Stimulated activated CD8-positive, alpha-beta memory T cell treated with anti-CD3 and anti-CD28 coated beads, Interleukin-4, amount 100 ng/mL, for 4 hours (primary cell): Measurements from ENCODE around the gene UBE2G2.
A peak's percentile ranks its signal among the peaks of the same experiment; 100 is the strongest.
"Not testable (repeated sequence)": the region's sequence is repeated elsewhere in the genome, so short reads cannot be mapped to it uniquely, and the experiment has no call there.

ENCODE experiments used
- DNase-seq, 2 donors: peaks; one replicate each; pipeline ENCODE4 v3.0.0-alpha.2; 2020; ENCODE audit warnings: low read depth in 2 of 2, low spot score in 1 of 2

UBE2G2 gene

DNA sequence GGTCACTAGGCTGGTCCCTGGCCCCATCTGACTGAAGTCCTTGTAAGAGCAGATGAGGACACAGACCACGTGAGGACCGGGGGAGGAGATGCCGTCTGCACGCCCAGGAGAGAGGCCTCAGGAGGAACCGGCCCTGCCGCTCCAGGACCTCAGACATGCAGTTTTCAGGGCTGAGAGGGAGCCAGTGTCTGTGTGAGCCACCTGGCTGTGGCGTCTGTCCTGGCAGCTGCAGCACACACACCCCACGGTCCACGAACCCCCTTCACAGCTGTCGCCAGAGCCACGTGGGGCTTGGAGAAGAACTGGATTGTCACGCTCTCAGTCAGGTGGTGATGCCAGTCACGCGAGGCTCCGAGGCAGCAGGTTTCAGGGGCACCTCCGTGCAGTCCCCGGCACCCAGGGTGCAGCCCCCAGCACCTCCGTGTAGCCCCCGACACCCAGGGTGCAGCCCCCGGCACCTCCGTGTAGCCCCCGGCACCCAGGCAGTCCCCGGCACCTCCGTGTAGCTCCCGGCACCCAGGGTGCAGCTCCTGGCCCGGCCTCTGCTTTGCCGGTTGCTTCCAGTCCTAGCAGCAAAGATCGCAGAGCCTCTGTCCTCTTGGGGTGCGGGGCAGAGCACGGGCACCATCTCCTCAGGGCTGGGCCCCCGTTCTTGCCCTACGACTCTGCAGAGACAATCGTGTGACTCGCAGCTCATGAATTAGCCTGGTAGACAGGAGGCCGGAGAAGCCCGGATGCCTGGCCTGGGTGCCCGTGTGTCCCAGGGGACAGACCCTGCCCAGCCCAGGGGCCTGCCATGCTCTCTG, 35.2 kb upstream of the UBE2G2 start:
- DNase-seq: no peak

DNA sequence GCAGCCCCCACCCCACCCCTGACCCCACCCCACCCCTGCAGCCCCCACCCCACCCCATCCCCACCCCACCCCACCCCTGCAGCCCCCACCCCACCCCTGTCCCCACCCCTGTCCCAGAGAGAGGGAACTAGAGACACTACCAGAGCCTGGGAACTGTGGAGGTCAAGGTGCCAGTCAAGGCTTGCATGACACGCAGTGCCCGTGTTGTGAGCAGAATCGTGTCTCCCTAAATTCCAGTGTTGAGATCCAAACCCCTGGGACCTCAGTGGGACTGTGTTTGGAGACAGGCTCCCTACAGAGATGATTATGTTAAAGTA, 34.7 kb upstream of the UBE2G2 start:
- DNase-seq: no peak

DNA sequence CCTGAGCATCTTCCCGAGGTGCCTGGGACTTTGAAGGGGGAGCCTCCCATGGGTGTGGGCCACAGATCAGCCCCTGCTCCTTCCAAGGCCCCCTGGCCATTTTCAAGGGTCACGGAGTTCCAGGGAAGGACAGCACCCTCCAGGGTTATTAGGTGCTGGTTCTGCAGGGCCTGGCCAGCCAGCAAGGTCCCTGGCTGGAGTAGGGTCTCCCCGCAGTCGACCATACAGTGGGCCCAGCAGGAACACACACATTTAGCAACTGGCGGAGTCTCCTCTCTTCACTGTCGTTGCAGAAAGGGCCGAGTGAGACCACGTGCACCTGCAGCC, 34.0 kb upstream of the UBE2G2 start:
- no peak for DNase-seq

DNA sequence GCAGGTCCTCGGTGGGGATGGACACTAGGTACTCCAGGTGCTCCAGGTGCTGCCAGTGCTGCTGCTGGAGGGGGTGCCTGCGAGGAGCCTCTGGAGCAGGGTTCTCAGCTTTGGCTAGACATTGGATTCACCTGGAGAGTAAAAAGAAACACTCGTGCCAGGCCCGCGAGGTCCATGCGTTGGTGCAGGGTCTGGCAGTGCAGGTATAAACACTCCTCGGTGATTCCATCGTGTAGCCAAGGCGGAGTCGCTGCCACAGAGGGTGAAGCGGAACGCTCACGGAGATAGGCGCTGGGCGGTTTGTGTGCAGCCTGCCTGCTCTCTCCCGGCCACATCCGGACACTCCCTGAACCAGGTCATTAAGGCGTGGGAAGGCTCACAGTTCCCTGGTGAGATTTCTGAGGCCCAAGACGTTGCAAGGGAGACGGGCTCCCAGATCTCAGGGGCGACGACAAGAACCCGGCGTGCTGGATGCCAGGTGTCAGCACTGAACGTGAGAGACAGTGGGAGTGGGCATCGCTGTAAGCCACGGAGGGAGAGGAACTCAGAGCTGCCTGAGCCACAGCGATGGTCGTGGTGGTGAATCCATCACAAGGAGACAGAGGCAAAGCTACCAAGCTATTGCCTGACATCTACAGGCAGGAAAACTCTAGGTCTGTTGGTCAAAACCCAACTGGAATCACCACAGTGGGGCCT, 33.5 kb upstream of the UBE2G2 start:
- DNase-seq: no peak

DNA sequence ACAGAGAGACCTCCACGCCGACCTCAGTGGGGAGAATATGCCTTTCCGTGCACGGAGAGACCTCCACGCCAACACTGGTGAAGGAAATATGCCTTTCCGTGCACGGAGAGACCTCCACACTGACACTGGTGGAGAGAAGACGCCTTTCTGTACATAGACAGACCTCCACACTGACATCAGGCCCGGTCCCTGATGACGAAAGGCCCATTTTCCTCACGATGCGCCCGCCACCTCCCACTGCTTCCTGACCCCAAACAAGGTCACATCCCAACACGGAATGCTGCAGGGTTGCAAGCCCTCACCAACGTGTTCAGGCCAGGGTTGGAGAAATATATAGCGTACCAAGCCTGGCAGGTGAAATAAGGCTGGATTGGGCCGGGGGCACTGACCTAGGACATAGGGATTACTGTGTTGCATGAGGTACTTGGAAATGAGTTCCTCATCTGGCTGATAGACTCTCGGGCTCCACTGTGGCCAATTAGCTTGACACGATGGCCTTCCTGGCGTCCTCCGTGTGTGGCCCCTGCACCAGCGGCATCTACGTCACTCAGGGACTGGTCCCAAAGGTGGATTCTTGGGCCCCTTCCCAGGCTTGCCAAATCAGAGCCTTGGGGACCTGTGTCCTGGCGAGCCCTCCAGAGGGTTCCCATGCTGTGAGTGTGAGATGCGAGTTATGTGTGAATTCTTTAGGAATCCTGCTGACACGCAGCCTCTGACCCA, 32.8 kb upstream of the UBE2G2 start:
- DNase-seq: no peak

DNA sequence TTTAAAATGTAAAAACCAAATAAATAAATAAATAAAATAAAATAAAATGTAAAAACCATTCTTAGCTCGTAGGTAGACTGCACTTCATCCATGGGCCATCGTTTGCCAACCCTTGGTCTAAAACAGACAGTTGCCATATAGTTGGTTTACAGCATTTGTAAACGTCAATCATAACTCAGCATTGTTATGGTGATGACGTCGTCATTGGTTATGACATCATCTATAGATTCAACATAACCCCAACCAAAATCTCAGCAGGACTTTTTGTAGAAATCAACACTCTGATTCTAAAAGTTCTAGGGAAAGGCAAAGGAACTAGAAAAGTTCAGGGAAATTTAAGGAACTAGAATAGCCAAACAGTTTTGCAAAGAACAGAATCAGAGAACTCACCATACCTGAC, 32.0 kb upstream of the UBE2G2 start:
- no peak for DNase-seq

DNA sequence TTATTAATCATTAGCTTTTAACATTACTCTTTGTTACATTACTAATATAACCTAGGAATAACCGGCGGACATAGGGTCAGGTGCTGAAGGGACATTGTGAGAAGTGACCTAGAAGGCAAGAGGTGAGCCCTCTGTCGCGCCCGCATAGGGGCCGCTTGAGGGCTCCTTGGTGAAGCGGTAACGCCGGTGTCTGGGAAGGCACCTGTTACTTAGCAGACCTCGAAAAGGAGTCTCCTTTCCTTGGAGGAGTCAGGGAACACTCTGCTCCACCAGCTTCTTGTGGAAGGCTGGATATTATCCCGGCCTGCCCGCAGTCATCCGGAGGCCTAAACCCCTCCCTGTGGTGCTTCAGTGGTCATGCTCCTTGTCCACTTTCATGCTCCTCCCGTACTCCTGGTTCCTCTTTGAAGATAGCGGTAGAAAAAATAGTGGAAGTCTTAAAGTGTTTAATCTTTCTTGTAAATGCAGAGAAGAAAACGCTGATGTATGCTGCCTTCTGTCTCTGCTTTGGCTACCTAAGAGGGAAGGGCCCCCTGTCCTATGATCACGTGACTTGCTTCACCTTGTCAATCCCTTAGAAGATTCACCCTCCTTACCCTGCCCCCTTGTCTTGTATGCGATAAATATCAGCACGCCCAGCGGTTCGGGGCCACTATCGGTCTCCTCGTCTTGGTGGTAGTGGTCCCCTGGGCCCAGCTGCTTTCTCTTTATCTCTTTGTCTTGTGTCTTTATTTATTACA, 31.1 kb upstream of the UBE2G2 start:
- not testable (repeated sequence) for DNase-seq

DNA sequence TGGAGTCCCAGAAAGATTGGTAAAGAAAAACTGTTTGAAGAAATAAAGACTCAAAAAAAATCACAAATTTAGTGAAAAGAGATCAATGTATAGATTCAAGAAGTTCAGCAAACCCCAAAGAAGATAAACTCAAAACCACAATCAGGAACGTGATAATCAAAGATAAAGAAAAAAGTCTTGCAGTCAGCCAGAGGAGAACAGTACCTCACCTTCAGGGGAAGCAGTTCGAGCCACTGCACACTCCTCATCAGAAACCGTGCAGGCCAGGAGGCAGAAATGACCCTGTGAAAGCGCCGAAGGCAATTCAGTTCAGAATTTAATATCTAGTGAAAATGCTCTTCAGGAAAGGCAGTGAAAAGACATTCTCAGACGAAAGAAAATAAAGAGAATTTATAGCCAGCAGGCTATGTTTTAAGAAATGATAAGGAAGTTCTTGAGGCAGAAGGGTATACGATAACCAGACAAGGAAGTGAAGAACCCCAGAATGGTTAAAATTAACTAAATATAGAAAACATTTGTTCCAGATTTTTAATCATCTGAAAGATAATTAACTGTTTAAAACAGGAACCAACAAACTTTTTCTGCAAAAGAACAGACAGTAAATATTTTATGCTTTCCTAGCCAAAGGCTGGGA, 29.7 kb upstream of the UBE2G2 start:
- no peak for DNase-seq

DNA sequence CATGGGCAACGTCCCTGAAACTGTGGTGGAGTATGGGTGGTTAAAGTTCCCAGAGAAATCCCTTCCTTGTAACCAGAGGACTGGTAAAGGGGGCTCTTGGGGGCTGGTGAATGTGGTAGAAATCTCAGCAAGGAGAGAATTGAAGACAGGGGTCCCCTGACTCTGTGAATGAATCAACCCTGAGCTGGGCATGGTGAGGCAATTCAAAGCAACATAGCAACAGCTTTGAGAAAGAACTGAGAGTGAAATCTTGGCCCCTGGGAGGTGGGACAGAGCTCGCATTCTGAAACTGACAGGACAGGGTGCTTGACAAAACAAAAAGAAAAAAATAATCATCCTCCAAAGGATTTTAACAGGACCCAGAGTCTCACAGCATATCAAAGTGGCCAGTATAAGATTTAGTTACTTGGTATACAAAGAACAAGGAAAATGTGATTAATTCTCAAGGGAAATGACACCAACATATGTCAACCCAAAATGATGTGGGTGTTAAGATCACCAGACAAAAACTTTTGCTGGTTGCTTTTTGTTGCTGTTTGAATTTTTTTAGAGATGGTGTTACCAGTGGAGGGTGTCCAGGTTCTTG, 28.0 kb upstream of the UBE2G2 start:
- no peak for DNase-seq

DNA sequence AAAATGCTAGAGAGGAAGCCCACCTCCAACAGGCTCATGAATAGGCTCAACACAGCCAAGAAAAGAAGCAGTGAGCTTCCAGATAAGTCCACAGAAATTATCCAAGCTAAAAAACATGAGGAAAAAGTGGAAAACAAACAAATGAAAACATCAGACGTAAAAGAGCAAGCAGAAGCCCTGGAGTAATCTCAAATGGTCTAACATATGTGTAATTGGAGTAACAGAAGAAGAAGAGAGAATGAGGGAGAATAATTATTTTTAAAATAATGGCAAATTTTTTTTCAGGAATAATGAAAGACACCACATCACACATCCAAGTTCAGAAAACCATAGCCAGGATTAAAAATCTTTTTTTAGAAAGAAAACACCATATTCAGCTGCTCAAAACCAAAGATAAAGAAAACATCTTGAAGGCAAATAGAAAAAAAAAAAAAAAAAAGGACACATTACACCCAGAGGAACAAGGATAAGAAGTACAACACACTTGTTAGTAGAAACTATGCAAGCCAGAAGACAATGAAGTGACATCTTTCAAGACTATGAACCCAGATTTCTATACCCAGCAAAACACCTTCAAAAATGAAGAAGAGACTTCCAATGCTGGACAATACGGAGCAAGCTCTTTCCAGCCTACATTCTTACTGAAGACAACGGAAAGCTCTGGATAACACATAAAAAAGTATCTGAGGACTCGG, 26.9 kb upstream of the UBE2G2 start:
- DNase-seq: no peak

DNA sequence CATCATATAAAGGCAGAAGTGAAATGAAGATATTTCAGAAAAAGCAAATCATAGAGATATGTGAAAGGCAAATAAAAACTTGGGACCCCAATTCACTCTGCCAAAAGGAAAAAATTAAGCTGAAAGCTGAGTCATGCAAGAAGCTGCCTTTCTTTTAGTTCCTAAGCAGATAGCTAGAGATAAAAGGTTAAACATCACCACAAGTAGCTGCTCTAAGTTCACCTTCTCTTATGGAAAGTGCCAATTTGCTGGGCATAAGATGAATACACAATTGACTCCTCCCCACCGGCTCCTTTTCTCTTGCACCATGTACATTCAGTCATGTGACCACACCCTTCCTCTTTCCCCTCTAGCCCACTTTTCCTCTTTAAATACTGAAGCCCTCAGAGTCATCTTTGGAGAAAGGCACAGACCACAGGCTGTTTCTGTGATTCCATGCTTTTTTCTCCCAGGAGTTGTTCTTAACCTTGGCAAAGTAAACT, 21.6 kb upstream of the UBE2G2 start:
- no peak for DNase-seq

DNA sequence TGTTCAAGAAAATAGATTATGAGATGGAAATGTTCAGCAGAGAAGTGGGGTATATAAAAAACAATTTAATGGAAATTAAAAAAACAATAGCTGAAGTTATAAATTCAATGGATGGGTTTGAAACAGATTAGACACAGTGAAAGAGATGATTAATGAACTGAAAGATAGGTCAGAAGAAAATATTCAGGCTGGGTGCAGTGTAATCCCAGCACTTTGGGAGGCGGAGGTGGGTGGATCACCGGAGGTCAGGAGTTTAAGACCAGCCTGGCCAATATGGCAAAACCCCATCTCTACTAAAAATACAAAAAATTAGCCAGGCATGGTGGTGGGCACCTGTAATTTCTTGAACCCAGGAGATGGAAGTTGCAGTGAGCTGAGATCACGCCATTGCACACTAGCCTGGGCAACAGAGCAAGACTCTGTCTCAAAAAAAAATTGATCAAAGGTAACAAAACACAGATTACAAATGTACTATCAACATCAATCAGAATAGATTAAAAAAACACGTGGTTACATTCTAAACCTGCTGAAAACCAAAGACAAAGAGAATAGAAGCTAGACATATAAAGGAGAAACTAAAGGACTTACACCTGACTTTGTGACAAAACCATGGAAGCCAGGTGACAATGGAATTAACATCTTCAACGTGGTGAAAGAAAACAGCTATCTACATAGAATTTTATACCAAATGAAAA, 21.0 kb upstream of the UBE2G2 start:
- no peak for DNase-seq

DNA sequence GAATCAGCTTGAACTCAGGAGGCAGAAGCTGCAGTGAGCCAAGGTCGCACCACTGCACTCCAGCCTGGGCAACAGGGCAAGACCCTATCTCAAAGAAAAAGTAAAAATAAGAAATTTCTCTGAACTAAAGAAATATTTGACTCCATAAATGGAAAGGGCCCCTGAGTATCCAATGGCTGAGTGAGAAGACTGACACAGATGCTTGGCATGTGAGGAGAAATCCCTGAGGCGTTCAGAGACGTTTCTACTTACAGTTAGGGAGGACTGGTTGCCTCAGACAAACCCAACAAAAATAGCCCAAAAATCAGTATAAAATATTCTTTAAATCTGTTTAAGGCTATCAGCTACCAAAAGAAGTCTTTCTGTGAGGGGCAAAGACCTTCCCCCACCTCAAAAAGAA, 19.2 kb upstream of the UBE2G2 start:
- DNase-seq: no peak

DNA sequence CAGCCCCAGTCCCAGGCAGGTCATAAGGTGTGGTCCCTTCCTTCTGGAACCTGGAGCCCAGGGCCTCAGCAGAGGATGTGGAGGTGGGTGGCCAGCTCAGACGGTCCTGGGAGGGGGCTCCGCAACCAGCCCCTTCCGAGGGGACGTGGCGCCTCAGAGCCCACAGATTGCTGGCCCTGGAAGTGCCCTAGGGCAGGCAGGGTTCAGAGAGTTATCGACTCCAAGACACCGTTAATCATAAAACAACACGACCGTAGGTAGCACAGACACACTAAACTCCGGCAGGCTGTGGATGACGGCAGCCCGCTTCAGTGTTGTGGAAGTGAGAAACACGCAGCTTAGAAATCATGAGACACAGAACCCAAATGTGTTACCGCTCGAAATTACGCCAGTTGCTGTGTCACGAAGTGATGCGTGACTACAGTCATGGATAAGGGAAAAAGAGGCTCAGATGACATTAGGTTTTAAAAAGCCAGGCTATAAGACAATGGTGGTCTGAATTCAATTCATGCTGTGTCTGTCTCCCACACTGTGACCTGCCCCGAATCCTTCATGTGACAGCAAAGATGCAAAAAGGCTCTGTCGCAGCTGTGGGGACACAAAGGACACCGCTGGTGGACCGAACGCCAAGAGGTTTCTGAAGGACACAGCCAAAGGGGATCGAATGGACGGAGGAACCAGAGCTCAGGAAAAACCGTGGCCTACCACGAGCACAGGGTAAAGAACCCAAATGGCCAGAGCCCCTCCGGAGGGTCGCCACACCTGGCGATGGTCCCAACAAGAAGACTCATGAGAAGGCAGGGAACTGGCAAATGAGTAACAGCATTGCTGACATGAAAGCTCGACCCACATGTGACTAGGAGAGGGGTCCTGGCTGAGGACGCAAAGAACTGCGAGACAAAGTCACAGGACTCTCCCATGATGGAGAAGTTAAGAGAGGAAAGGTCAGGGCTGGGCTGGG, 17.9 kb upstream of the UBE2G2 start:
- DNase-seq: no peak

DNA sequence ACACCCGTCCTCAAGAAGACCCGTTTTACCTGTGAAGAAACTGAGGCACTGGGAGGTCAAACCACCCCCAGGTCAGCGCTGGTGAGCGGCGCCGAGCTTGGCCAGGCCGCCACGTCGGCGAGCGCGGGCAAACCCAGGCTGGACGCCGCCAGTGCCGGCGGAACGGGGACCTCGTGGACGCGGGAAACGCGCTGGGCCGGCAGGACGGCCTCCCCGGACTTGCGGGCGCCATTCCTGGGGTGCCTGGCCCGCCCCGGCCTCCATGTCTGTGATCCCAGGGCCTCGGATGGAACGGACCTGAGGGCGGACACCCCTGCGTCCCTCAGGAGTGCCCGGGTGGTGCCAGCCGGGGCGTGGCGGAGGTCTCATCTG, 17.0 kb upstream of the UBE2G2 start:
- DNase-seq: no peak

DNA sequence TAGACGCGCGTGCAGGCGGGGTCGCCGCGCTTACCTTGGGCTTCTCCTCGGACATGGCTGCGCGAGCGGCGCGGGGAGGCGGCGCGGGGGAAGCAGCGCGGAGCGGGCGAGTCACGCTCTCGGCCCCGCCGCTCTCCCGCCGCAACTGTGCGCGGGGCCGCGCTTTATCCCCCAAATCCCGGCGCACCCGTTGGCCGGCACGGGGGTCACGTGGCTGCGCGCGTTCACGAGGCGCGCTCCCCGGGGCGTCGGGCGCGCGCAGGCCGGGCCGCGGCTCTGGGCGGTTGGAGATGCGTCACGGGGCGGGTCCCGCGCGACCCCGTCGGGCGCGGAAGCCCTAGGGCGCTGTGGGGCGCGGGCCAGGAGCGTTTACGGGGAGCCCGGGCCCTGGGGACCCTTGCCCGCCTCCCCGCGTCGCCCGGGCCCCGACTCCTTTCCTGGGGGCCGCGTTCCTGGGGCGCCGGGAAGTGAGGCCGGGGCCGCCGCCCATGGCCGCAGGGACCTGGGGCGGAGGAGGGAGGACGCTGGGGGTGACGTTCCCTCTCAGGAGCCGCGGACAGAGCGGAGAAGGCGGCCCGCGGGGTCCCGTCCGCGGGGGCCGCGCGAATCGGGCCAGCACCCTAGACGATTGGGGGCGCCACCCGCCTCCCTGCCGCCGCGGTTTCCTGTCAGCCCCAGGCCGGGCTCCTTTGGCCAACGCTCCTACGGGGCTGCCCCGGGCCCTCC, 16.5 kb upstream of the UBE2G2 start, which contains the start of gene SUMO3:
Gene SUMO3, minus strand, starts transcription at position 149 of the 726 bp plus-strand sequence. Its CDS starts 94 bp downstream, at position 55.
- DNase-seq: peak; percentile 54 to 65

DNA sequence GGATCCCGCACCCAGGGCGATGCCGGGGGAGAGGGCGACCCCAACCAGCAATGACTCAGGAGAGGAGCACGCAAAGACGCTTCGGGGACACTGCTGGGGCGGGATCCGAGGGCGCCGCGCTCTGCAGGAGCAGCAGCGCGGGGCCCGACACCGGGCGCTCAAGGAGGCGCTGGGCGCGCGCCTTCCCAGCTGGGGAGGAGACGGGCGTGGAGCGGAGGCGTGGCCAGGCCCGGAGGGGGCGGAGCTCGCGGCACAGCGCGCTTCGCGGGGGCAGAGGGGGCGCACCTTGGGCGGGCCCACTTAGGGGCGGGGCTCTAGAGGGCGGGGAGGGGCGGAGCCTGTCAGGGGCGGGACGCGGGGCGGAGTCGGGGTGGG, 15.9 kb upstream of the UBE2G2 start:
- peak; percentile 85 for DNase-seq
